ENCODE results near the gene PSD2.

The PSD2 gene

DNA sequence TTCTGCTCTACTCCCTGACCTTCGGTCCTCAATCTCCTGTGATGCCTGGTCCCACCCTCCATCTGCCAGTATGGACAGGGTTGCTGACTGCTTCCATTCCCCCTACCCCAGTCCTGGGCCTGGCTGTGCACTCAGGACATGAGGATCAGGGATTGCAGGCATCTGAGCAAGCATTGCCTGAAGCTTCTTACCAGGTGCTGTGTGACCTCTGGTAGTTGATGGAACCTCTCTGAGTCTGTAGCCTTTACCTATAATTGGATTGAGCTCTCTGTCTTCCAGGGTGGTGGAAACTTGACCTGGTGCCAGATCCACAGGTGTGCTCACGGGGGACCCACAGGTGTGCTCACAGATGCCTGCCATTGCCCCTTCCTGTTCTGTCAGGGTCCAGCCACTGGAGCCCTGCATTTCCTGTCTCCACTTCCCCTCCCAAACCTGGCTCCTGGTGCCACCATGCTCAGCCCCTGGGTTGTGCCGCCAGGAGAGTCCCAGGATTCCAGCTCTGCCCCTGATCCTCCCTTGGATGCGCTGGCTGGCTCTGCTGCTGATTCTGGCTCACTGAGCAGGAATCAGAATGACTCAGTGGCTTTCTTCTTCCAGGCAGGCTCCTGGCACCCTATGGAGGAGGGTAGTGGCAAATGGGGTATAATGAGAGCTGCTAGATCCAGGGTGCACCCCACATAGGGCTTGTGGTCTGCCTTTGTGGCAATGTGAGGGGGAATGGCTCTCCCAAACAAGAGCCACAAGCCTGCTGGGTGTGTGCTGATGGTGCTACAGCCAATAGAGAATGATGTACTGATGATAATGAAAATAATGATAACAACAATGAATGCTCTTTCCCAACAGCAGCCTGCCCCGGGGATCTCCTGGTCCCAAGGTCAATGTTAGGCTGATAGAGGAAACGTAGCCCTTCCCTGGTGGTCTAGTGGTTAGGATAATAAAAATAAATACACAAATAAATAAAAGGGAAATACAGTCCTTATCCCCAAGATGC is 35.2 kb upstream of the PSD2 start:
- Histone ChIP-seq H3K27me3 (ENCODE audit: low read length) (no peaks in the 10 kb centered on the region), H3K4me2 (ENCODE audit: low read depth, low read length, poor library complexity, severe bottlenecking) (no peak overlapping the region), H2AFZ (ENCODE audit: low read depth, low read length, severe bottlenecking) (no peak overlapping the region), H3K9me3 (ENCODE audit: insufficient read depth, low read length) (no peaks in the 10 kb centered on the region), H4K20me1 (ENCODE audit: low read depth, low read length) (no peaks in the 10 kb centered on the region), H3K27ac (ENCODE audit: low read depth, low read length) (no peak overlapping the region), H3F3A (ENCODE audit: insufficient read depth) (no peaks in the 10 kb centered on the region), H3K79me2 (ENCODE audit: insufficient read depth, low read length) (no peaks in the 10 kb centered on the region), H3K9ac (ENCODE audit: low read length) (no peak overlapping the region), H3K9me2 (replicated peaks; ENCODE audit: insufficient read depth, low read length) (no peaks in the 10 kb centered on the region), H3K4me3 (ENCODE audit: insufficient read depth, low read length, poor library complexity, severe bottlenecking) (no peak overlapping the region), H3K36me3 (ENCODE audit: low read length) (no peaks in the 10 kb centered on the region)
- TF ChIP-seq, protein P1, sequence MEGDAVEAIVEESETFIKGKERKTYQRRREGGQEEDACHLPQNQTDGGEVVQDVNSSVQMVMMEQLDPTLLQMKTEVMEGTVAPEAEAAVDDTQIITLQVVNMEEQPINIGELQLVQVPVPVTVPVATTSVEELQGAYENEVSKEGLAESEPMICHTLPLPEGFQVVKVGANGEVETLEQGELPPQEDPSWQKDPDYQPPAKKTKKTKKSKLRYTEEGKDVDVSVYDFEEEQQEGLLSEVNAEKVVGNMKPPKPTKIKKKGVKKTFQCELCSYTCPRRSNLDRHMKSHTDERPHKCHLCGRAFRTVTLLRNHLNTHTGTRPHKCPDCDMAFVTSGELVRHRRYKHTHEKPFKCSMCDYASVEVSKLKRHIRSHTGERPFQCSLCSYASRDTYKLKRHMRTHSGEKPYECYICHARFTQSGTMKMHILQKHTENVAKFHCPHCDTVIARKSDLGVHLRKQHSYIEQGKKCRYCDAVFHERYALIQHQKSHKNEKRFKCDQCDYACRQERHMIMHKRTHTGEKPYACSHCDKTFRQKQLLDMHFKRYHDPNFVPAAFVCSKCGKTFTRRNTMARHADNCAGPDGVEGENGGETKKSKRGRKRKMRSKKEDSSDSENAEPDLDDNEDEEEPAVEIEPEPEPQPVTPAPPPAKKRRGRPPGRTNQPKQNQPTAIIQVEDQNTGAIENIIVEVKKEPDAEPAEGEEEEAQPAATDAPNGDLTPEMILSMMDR (IDR thresholded peaks at IDR 0.05; ENCODE audit: insufficient read depth, low read length, poor library complexity, severe bottlenecking): no peak
- TF ChIP-seq EZH2phosphoT487 (conservative IDR thresholded peaks at IDR 0.05; ENCODE audit: low read length): no peak

DNA sequence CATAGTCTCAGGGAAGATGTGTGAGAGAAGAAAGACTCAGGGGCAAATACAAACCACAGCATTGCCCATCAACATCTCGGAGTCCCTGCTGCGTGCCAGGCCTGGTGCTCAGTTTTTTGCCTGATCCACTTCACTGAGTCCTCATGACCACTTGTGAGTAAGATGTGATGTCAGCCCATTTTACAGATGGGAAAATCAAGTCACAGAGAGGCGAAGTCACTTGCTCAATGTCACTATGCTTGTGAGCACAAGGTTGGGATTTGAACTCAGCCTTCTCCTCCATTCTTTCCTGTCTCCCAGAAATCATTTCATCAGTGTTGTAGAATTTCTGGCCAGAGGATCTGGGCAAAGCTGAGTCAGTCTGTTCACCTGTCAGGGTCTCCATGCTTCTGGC is 34.6 kb upstream of the PSD2 start:
- H4K20me1 ChIP-seq (ENCODE audit: low read depth, low read length): no peaks in the 10 kb centered on the region
- H3K36me3 ChIP-seq (ENCODE audit: low read length): no peaks in the 10 kb centered on the region
- no peak overlapping the region for H3K4me2 ChIP-seq (ENCODE audit: low read depth, low read length, poor library complexity, severe bottlenecking)
- H3K27me3 ChIP-seq (ENCODE audit: low read length): no peaks in the 10 kb centered on the region
- no peak overlapping the region for H2AFZ ChIP-seq (ENCODE audit: low read depth, low read length, severe bottlenecking)
- H3K9me2 ChIP-seq (replicated peaks; ENCODE audit: insufficient read depth, low read length): no peaks in the 10 kb centered on the region
- no peak overlapping the region for H3K4me3 ChIP-seq (ENCODE audit: insufficient read depth, low read length, poor library complexity, severe bottlenecking)
- no peak overlapping the region for H3K9ac ChIP-seq (ENCODE audit: low read length)
- H3K79me2 ChIP-seq (ENCODE audit: insufficient read depth, low read length): no peaks in the 10 kb centered on the region
- H3K27ac ChIP-seq (ENCODE audit: low read depth, low read length): no peak overlapping the region
- H3K9me3 ChIP-seq (ENCODE audit: insufficient read depth, low read length): no peaks in the 10 kb centered on the region
- TF ChIP-seq, protein P1 (IDR thresholded peaks at IDR 0.05; ENCODE audit: insufficient read depth, low read length, poor library complexity, severe bottlenecking): no peak
- no peak for TF ChIP-seq EZH2phosphoT487 (conservative IDR thresholded peaks at IDR 0.05; ENCODE audit: low read length)
- no peaks in the 10 kb centered on the region for H3F3A ChIP-seq (ENCODE audit: insufficient read depth)

DNA sequence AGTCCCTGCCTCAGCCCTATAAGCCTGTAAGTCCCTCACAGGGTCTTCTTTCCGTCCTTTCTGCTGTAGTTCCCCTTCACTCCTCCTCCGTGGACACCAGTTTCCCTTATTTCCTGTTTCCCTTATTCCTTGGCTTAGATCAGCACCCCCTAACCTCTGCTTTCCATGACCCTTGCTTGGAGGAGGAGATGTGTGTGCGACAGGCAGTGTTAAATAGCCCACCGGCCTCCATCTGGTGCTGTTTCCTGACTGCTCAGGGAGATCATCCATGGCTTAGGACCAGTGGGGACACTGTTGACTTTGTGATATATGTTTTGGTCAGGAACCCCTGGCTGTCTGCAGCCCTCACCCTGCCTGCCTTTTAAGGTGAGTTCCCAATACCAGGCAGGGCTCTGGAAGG is 34.1 kb upstream of the PSD2 start:
- Histone ChIP-seq H3K4me2 (ENCODE audit: low read depth, low read length, poor library complexity, severe bottlenecking) (no peak overlapping the region), H3F3A (ENCODE audit: insufficient read depth) (no peaks in the 10 kb centered on the region), H3K36me3 (ENCODE audit: low read length) (no peaks in the 10 kb centered on the region), H3K27ac (ENCODE audit: low read depth, low read length) (no peak overlapping the region), H3K27me3 (ENCODE audit: low read length) (no peaks in the 10 kb centered on the region), H4K20me1 (ENCODE audit: low read depth, low read length) (no peaks in the 10 kb centered on the region), H2AFZ (ENCODE audit: low read depth, low read length, severe bottlenecking) (no peak overlapping the region), H3K79me2 (ENCODE audit: insufficient read depth, low read length) (no peaks in the 10 kb centered on the region), H3K9me3 (ENCODE audit: insufficient read depth, low read length) (no peaks in the 10 kb centered on the region), H3K9ac (ENCODE audit: low read length) (no peak overlapping the region), H3K9me2 (replicated peaks; ENCODE audit: insufficient read depth, low read length) (no peaks in the 10 kb centered on the region), H3K4me3 (ENCODE audit: insufficient read depth, low read length, poor library complexity, severe bottlenecking) (no peak overlapping the region)
- TF ChIP-seq EZH2phosphoT487 (conservative IDR thresholded peaks at IDR 0.05; ENCODE audit: low read length): no peak
- TF ChIP-seq, protein P1 (IDR thresholded peaks at IDR 0.05; ENCODE audit: insufficient read depth, low read length, poor library complexity, severe bottlenecking): no peak
